IPS-18c (cell line): Measurements from ENCODE around the gene MRGPRX4.
"Not testable (repeated sequence)": the region's sequence is repeated elsewhere in the genome, so short reads cannot be mapped to it uniquely, and the experiment has no call there.

Experiments used
- H3K4me3 ChIP-seq: 2 replicates; pipeline ENCODE4 v1.7.0; 2013; ENCODE audit warnings: low read depth, mild to moderate bottlenecking, low read length, moderate library complexity; ENCODE audit not compliant: insufficient read depth
- H3K9me3 ChIP-seq: one replicate; pipeline ENCODE4 v1.6.1; 2013; ENCODE audit warnings: mild to moderate bottlenecking, low read length, moderate library complexity; ENCODE audit not compliant: control insufficient read depth, insufficient read depth

MRGPRX4 gene

DNA sequence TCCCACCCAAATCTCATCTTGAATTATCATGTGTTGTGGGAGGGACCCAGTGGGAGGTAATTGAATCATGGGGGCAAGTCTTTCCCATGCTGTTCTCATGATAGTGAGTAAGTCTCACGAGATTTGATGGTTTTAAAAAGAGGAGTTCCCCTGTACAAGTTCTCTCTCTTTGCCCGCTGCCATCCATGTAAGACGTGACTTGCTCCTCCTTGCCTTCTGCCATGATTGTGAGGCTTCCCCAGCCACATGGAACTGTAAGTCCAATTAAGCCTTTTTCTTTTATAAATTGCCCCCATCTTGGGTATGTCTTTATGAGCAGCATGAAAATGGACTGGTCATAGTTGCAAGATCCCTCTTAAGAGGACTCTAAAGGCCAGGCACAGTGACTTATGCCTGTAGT is 25.1 kb downstream of the MRGPRX4 start:
- H3K4me3 ChIP-seq, H3K9me3 ChIP-seq: not testable (repeated sequence)

DNA sequence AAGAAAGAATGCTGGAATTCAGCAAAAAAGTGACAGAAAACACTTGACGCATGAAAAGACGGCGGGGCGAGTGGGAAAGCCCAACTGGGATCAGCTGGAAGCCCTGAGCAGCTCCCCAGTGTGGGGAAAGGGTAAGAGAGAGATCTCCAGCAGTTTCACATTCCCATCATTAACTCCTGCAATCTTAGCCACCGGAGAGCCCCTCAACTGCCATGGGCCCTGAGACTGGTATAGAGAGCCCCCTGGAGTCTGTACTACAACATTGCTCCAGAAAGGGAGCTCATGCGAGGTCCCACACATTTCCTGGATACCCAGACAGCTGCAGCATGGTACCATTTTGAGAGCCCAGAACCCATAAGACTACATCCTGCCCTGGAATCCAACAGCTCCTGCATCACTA is 31.1 kb downstream of the MRGPRX4 start:
- H3K4me3 ChIP-seq: no peak overlapping the region
- no peaks in the 10 kb centered on the region for H3K9me3 ChIP-seq

DNA sequence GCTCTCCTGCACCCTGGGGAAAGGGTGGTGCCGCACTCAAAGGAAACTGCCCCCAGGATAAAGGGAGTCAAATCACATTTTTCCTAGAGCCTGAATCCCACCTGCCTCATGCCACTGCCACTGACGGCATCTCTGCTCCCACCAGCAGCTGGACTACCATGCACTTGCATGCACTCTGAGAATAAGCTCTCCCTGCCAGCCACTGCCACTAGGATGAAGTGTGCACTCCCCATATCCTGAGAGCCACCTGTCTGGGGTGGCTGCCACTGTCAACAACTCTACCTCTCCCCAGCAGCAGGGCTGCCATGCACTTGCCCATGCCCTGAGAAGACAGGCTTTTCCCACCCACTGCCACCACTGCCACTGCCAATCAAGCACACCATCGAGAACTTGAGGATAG is 31.6 kb downstream of the MRGPRX4 start:
- Histone ChIP-seq H3K9me3 (no peaks in the 10 kb centered on the region), H3K4me3 (no peak overlapping the region)

DNA sequence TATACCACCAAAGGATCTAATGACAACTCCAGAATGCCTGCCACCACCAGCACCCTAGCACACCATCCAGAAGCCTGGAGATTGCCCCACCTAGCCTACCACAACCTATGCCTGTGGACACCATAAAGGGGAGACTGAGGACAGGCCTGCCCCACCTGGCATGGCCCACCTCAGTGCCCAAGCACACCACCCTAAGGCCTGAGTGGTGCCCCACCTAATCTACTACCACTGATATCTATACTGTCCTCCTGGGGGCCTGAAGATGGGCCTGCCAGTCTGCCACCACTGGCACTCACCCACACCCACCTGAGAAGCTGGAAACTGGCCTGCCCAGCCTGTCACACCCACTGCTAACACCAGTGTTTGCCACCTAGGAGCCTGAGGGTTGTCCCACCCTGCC is 32.1 kb downstream of the MRGPRX4 start:
- Histone ChIP-seq H3K9me3 (no peaks in the 10 kb centered on the region), H3K4me3 (no peak overlapping the region)

DNA sequence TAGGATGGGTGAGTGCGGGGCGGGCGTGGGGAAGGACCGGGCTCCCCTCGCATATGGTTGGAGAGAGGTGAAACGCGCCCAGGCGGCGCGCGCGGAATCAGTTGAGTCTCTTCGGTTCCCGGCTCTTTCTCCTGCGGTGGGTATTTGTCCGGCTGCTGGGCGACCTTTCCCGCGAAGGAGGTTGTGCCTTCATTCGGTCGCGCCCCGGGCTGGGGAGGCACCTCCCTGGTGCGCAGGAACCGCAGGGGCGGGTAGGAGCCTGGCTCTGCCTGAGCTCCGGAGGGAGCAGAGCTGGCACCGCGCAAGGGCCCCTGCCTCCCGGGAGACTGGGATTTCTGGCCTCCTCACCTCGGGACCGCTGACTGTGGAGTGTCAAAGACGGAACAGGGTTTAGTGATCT is 36.4 kb downstream of the MRGPRX4 start:
- Histone ChIP-seq H3K4me3 (no peak overlapping the region), H3K9me3 (no peaks in the 10 kb centered on the region)

DNA sequence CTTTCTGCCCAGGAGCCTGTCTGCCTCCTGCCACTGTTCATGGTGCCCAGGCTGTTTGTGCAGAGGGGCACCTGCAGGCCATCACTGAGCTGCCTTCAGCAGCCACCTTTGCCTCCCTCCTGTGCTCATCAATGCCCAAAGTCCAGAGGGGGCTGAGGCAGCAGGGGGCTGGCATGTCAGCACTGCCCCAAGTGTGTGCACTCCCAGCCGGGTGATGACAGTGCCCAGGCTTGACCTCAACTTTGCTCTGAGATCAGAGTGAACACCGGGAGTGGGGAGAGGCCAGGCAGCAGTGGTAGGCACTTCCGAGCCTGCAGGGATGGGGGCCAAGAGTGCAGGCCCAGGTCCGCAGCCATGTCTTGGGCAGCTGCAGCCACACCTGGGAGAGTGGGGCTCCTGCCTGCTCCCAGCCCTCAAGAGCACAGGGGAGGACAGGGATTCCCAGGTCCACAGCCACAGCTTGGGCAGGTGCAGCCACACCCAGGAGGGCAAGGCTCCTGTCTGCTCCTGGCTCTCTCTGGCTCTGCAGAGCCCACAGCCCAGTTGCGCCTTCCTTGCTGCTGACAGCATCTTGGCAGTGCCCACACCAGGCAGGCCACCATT is 48.7 kb downstream of the MRGPRX4 start:
- no peak overlapping the region for H3K4me3 ChIP-seq
- H3K9me3 ChIP-seq: no peaks in the 10 kb centered on the region

DNA sequence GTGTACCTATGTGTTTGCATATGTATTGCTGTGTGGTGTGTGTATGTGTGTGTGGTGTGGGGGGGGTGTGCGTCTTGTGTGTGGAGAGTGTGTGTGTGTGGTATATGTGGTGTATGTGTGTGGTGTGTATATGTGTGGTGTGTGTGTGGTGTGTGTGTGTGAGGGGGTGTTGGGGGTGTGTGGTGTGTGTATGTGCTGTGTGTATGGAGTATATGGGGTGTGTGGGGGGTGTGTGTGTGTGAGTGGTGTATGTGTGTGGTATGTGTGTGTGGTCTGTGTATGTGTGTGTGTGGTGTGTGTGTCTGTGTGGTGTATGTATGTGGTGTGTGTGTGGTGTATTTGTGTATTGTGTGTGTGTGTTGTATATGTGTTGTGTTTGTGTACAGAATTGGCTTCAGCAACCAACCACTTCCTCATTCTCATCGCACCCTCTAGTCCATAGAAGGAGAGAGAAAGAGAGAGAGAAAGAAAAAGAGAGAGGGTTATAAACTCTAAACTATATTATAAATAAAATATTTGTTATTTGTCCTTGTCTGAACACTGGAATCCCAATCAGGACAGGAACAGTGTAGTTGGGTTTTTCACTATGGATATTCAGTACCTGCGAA is 50.3 kb downstream of the MRGPRX4 start:
- Histone ChIP-seq H3K4me3 (no peak overlapping the region), H3K9me3 (no peaks in the 10 kb centered on the region)
